Lower leg skin (tissue), 4 donors: ENCODE data around the gene MOSPD2. TPM values are rescaled to one million over a fixed set of nuclear protein-coding genes. Genes with fewer than 3 reads are reported as not detected.

ENCODE experiments used
- DNase-seq, 2 donors: peaks; one replicate each; pipeline ENCODE4 v3.0.0-alpha.2; 2019; ENCODE audit warnings: low spot score in 2 of 2
- H3K4me3 ChIP-seq: fragments of 200-600 bp; sonication (generic); 2 replicates; pipeline ENCODE4 v1.5.1; 2017; ENCODE audit warnings: mild to moderate bottlenecking, low read depth; ENCODE audit not compliant: poor library complexity, severe bottlenecking
- POLR2A ChIP-seq, 2 donors: fragments of 450-650 bp; IDR thresholded peaks; one replicate each; pipeline ENCODE4 v1.6.1; 2016 to 2017; ENCODE audit warnings: antibody characterized with exemption in 2 of 2, mild to moderate bottlenecking in 1 of 2, moderate library complexity in 1 of 2
- WGBS, 2 donors: methylation state at CpG; one replicate each; pipeline ENCODE4 v1.1.5; 2018; 5-methylcytosine and 5-hydroxymethylcytosine counted together
- intact Hi-C: fragments of 100-400 bp; cut with DNase I; formaldehyde crosslinking; loops from one replicate; pipeline ENCODE4 v1.15.0; 2023; ENCODE audit warnings: low total_unique reads
- total RNA-seq, 4 donors: library from RNA; depleted of rRNA; stranded (reverse); fragments of >200 nt; gene quantifications; one replicate each; pipeline ENCODE4 v1.1.0, GENCODE V29; 2016
- TF ChIP-seq, protein P1 (sequence below), 3 donors: fragments of 450-650 bp; IDR thresholded peaks; one replicate each; pipeline ENCODE4 v1.5.1; 2016; ENCODE audit warnings: antibody characterized with exemption in 3 of 3, mild to moderate bottlenecking in 3 of 3, moderate library complexity in 2 of 3

The MOSPD2 gene
- total RNA-seq, 4 donors from 2014 or later: 17.3 to 41.5 (median 22.5) TPM

GRCh38 chrX:14948691-14949090, 75.5 kb downstream of the MOSPD2 start:
- 67 to 69% methylated on average over 1 of the region's 1 CpG for WGBS, 2 donors
- TF ChIP-seq POLR2A (IDR thresholded peaks at IDR 0.05): no peak
- H3K4me3 ChIP-seq: no peak overlapping the region
- no peak for DNase-seq
- intact Hi-C loops: no loop called here

GRCh38 chrX:14956813-14957582, 83.8 kb downstream of the MOSPD2 start:
- intact Hi-C loops: no loop called here
- no peak for TF ChIP-seq POLR2A (IDR thresholded peaks at IDR 0.05)
- TF ChIP-seq, protein P1, sequence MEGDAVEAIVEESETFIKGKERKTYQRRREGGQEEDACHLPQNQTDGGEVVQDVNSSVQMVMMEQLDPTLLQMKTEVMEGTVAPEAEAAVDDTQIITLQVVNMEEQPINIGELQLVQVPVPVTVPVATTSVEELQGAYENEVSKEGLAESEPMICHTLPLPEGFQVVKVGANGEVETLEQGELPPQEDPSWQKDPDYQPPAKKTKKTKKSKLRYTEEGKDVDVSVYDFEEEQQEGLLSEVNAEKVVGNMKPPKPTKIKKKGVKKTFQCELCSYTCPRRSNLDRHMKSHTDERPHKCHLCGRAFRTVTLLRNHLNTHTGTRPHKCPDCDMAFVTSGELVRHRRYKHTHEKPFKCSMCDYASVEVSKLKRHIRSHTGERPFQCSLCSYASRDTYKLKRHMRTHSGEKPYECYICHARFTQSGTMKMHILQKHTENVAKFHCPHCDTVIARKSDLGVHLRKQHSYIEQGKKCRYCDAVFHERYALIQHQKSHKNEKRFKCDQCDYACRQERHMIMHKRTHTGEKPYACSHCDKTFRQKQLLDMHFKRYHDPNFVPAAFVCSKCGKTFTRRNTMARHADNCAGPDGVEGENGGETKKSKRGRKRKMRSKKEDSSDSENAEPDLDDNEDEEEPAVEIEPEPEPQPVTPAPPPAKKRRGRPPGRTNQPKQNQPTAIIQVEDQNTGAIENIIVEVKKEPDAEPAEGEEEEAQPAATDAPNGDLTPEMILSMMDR (IDR thresholded peaks at IDR 0.05): no peak
- WGBS, 2 donors: 59 to 85% methylated on average over 5 of the region's 5 CpGs
- no peak for DNase-seq
- H3K4me3 ChIP-seq: no peak overlapping the region

DNA sequence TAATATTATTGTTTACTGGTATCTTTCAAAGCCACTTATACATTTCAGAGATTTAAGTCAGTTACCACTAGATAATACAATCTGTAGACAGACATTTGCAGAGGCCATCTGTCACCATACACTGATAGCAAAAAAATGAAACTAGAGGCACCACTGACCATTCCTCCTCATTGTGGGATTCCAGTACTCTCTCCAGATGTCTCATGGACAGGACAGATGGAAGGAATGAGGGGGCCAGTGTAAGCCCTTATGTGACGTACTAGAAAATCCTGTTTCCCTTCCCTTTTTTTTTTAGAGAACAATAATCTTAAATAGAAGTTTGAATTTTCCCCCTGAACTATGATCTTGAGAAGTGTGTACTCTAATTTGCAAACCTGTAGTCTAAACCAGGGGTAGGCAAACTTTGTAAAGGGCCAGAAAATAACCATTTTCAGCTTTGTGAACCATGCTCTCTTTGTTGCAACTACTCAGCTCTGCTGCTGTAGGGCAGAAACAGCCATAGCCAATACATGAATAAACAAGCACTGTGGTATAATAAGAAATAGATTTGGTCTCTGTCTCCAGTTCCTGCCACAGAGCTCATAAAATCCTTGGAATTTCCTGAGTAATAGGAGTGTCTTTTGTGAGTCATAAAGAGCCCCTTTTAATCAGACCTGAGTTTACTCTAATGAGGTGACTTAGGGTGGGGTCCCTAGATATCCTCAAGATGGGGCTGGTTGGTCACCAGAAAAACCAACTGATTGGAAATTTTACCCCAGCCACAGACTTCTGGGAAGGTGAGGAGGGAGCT, 90.4 kb downstream of the MOSPD2 start:
- no peak for TF ChIP-seq POLR2A (IDR thresholded peaks at IDR 0.05)
- TF ChIP-seq, protein P1 (IDR thresholded peaks at IDR 0.05): no peak
- 58 to 67% methylated on average over 1 of the region's 1 CpG for WGBS, 2 donors
- no peak for DNase-seq
- intact Hi-C loops: no loop called here
- H3K4me3 ChIP-seq: no peak overlapping the region

DNA sequence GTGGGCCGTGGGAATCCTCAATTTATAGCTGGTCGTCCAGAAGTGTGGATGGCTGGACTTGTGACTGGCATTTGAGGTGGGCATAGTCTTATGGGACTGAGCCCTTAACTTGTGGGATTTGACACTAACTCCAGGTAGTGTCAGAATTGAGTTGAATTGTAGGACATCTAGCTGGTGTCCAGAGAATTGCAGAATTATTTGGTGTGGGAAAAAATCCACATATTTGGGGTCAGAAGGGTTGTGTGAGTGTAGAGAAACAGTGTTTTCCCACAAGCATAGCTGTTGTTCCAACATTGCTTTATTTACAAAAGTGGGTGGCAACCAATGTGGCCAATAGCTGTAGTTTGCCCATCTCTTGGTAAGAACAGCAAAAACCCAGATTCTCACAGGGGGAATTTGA, 91.3 kb downstream of the MOSPD2 start:
- intact Hi-C loops: no loop called here
- TF ChIP-seq, protein P1 (IDR thresholded peaks at IDR 0.05): no peak
- TF ChIP-seq POLR2A (IDR thresholded peaks at IDR 0.05): no peak
- WGBS, 2 donors: 63 to 75% methylated on average over 2 of the region's 2 CpGs
- no peak for DNase-seq
- H3K4me3 ChIP-seq: no peak overlapping the region

Other genes starting within 250 kb of the MOSPD2 start
- gene FANCB, start 352 bp upstream of the MOSPD2 start, total RNA-seq: 1 to 10 TPM in 2 of 4 donors, under 1 TPM in 2; 0.49 to 1.3 (median 1.1) TPM